Activated effector memory CD4-positive, alpha-beta T cell treated with anti-CD3 and anti-CD28 coated beads, Interleukin-2, amount 50 U/mL, for 16 hours (primary cell): ENCODE data around the gene SCPEP1.
"Not testable (repeated sequence)": the region's sequence is repeated elsewhere in the genome, so short reads cannot be mapped to it uniquely, and the experiment has no call there.

ENCODE experiments used
- DNase-seq: peaks from one replicate; pipeline ENCODE4 v3.0.0-alpha.2; 2020

SCPEP1 gene

DNA sequence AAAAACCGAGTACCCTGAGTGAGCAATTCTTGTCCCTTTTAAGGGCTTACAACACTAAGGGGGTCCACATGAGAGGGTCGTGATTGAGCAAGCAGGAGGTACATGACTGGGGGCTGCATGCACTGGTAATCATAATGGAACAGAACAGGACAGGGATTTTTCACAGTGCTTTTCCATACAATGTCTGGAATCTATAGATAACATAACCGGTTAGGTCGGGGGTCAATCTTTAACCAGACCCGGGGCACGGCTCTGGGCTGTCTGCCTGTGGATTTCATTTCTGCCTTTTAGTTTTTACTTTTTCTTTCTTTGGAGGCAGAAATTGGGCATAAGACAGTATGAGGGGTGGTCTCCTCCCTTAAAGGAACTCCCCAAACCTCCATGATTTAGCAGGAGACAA, 12.2 kb upstream of the SCPEP1 start:
- DNase-seq: not testable (repeated sequence)

DNA sequence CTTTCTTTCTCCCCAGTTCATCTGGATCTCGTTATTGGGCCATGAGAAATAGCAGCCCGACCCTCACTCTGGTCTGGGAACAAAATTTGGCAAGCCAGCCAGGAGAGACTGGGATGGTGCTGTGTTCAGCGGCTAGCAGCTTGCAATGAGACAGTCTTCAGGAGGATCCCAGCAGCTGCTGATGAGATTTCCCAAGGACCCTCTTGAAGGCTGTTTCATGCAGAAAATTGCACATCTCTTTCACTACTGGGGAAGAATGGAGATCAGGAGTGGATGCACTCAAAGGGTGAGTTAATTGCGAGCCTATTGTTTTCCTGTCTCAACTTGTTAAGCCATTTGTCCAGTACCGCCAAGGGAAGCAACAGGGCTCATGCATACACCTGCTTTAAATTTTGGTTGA, 11.6 kb upstream of the SCPEP1 start:
- DNase-seq: no peak

DNA sequence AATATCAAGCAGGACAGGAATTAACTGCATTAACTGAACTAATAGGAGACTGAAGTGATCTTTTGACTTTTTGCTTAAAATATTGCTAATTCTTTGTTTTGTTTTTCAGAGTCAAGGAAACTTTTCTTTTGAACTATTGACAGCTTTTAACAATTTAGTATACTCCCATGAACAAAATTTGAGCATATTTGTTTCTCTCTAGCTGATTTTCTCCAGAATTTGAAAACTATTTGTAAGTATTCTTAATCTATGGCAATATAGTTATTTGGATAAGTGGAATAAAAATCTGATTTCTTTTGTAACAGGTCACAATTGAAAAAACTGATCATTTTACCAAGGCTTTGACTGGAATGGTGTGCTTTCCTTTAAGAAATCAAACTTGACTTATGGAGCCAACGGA, 7.0 kb upstream of the SCPEP1 start:
- no peak for DNase-seq

DNA sequence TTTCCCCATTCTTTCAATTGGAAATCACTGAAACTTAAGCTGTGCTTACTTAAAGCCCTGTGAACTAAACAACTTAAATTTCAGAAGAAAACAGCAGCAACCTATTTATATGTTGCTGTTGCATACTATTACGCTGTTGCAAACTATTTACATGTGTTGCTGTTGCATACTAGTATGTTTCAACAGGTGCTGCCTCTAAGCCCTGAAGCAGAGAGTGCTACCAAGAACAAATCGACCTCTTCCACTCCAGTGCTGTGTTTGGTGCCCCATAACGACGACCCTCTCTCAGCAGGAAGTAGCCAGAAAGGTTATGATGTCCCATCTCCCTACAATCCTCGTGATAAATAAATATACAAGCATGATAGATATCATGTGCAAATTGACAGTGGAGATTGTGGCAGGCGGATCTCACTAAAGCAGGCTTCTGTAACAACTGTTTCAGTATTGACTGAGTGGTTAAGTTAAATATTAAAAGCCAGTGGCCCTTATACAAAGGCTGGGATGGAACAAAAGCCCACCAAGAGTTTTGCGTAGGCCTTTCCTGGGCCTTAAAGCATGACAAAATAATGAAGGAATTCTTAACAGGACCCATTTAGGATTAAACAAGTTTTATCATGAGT, 5.7 kb upstream of the SCPEP1 start:
- no peak for DNase-seq

DNA sequence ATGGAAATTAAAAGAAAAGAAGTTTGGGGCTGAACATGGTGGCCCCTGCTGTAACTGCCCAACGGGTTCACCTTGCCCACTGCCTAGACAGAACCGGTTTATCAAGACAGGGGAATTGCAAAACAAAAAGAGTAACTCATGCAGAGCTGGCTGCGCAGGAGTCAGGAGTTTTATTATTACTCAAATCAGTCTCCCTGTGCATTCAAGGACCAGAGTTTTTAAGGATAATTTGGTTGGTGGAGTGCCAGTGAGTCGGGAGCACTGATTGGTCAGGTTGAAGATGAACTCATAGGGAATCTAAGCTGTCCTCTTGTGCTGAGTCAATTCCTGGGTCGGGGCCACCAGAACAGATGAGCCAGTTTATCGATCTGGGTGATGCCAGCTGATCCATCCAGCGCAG, 4.4 kb upstream of the SCPEP1 start:
- no peak for DNase-seq

DNA sequence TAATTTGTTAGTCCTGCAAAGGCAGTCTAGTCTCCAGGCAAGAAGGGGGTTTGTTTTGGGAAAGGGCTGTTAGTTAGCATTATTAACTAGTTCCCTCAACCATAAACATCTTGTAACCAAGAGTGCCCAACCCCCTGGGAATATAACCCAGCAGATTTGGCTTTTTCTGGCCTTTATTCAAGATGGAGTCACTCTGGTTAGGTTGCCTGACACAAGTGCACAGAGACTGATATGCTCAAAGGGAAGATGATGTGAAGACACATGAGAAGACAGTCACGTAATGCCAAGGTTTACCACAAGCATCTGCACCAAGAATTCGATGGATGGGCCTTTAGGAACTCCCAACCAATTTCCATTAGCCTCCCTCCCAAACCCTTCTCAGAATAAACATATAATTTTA, 3.9 kb upstream of the SCPEP1 start:
- no peak for DNase-seq

DNA sequence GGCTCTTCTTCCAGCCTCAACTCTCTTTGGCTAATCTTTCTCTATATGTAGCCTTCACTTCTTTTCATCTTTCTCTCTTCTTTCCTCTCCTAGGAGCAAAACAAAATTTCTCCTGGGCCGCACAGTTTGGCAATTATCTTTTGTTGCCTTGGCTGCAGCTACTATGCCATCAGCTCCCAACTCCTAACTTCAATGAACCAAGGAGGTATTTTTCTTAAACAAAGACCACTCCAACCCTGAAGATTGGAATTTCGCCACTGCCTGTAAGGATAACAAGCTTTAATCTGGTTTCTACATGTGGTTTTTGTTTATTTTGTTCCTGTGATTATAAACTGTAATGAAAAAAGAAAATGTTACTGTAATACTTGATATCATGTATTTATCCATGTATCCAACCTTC, 2.3 kb upstream of the SCPEP1 start:
- no peak for DNase-seq

DNA sequence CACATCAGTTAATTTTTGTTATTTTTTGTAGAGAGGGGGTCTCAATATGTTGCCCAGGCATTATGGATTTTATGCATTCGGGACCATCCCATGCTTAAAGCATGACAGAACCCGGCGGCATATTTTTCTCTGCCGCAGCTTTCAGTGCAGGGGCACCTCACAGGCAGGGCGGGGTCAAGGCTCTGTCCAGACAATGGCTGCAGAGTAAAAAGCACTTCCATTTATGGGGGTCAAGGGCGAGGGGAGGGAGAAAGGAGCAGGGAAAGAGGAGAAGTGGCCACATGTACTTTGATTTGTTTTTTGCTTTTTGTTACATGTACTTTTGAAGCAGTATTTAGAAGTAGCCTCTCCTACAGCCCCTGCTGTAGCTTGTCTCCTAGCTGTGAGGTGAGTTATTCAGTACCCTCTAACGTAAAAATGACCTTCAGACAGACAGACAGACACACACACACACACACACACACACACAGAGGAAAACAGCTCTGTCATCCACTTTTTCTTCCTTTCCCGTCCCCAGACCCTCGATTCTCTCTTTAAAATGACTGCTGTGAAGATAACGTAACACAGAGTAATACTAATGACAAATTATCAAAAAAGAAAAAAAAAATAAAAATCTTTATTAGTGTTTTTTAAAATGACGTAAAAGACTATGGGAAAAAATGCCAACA, 856 bp upstream of the SCPEP1 start:
- DNase-seq: no peak

DNA sequence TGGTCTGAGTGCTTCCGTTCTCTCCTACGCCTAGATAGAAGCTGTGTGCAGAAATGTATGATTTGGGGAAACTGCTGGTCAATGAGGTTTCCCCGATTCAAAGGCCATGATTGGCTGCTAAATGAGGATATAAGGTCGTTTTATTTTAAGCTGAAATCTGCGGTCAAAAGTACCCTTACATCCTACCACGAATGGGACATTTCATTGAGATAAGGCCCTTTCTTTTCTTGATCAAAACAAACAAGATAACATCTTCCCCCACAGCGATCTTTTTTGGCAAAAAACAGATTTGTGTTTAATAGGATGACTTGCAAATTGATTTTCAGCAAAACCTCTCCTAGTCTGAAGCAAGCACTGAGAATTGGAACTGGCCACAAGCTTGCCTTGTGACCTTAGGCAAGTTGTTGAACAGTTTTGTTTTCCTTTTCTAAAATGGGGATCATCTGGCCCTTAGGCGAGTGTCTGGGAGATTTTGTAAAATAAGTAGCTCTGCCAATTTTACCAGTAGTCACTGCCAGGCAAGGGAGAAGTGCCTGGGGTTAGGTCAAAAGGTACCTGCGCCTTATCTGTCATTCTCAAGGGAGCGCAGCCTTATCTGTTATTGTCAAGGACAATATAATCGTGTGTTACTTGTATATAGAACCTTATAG, 635 bp downstream of the SCPEP1 start:
- DNase-seq: no peak

DNA sequence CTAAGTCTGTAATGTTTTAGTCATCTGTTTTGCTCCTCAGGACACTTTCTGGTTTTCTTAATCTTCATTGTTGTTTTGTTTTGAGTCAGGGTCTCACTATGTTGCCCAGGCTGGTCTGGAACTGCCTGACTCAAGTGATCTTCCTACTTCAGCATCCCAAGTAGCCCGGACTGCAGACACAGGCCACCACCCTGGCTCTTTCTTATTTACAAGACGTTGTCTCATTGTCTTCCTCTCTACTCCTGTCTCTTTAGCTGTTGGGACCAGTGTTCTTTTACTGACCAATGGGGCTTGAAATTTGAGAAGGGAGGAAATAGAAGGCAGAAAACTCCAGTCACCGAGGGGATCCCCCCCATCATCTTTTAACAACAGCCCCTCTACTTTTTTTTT, 1.2 kb downstream of the SCPEP1 start:
- DNase-seq: no peak

DNA sequence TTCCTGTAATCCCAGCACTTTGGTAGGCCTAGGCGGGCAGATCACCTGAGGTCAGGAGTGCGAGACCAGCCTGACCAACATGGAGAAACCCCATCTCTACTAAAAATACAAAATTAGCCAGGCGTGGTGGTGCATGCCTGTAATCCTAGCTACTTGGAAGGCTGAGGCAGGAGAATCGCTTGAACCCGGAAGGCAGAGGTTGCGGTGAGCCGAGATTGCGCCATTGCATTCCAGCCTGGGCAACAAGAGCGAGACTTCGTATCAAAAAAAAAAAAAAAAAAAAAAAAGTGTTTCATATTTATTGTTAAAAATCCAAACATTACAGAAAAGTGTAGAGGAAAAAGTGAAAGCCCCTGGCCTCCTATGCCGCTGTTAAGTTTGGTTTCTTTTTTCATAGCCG, 2.6 kb downstream of the SCPEP1 start:
- not testable (repeated sequence) for DNase-seq

DNA sequence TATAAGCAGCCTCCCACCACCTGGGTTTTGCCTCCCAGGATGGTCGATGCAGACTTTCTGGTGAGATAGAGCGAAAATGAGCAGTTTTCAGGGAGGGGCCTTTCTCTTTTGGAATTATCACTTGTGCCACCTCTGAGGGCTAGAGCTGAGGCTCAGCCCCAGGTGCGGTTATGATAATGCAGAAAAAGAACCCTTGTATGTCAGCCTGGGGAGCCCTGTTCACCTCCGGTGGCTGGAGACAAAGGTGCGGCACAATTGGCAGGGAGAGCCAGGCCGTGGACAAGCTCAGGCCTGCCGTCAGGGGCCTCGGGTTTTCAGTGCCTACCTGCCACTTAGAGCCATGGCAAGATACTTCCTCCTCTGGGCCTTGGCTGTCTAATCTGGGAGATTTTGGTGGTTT, 4.4 kb downstream of the SCPEP1 start:
- no peak for DNase-seq

DNA sequence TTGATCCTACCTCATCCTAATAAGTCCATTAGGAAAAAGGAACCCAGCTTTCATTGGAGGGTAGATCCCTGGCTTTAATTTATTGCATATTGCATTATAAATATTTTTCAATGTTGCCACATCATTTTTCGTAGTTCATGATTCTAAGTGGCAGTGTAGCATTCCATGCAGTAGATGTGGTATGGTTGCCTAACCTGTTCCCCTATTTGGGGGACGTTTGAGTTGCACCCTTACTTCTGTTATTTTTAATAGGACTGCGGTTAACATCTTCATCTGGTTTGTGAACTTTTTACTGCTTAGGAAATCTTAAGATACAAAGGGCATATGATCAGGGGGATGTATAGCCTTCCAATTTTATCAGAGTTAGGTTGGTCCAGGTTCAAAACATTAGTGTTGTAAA, 5.4 kb downstream of the SCPEP1 start:
- DNase-seq: no peak

DNA sequence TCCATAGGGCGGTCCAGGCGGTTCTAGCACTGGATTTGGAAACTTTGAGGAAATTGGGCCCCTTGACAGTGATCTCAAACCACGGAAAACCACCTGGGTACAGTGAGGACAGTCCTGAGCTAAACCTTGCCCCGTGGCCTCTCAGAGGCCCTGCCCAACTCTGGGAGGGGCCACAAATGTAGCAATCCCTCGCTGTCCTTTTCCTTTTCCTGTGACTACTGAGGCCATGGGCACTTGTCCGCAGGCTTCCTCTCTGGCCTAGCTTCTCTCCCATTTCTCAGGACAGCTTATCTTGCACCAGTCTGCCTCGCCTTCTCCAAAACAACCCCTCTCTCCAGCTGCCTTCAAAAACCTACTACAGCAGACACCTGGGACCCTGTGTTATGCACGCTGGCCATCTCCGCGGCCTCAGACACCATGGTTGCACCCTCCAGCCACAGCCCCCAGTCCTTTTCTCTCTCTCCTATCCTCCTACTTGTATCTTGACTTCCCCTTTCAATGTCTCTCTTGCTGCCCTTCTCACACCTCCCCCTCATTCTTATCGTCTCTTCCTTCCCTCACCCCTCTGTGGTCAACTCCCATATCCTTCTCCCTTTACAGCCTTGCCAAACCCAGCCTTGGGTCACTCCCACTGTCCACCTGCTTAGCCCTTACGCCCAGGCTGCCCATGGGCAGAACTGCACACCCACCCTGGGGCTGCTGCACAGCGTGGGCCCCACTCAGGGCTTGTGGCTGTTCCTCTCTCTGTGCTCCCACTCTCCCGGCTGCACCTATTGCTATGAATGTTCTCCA, 7.6 kb downstream of the SCPEP1 start:
- no peak for DNase-seq

DNA sequence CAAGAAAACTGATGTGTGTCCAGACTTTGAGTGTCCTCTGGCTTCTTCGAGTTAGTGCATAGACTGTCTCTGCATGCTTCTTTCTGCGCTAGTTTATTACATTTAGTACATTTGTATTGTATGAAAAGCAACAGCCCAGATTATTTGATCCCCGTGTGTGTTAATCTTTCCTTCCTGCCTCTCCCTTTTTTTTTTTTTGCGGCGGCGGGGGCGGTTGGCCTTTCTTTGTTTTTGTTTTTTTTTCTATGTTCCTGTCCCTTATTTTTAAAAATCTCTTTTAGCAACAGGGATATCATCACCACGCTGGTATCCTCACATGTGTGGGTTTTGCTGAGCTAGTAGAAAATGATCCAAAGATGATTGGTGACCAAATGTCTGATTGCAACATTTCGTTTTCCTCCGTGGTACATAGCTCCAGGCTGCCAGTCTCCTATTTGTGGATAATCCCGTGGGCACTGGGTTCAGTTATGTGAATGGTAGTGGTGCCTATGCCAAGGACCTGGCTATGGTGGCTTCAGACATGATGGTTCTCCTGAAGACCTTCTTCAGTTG, 9.4 kb downstream of the SCPEP1 start:
- DNase-seq: no peak

DNA sequence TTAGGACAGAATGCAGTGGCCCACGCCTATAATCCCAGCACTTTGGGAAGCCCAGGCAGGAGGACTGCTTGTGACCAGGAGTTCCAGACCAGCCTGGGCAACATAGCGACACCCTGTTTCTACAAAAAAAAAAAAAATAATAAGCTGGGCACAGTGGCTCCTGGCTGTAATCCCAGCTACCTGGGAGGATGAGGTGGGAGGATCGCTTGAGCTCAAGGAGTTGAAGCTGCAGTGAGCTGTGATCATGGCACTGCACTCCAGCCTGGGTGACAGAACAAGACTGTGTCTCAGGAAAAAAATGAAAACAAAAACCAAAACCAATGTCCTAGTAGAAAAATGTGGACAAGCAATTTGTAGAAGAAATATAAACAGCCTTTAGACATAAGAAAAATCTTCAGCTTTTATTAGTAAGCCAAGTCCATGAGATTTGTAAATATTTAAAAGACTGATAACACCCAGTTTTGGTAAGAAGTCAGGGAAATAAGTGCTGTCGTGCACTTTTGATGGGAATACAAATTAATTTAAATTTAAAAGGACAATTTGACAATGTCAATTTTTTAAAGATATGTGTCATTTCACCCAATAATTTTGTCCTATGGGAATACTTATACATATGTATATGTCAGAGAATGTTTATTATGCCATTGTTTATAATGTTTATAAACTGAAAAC, 11.1 kb downstream of the SCPEP1 start:
- no peak for DNase-seq

DNA sequence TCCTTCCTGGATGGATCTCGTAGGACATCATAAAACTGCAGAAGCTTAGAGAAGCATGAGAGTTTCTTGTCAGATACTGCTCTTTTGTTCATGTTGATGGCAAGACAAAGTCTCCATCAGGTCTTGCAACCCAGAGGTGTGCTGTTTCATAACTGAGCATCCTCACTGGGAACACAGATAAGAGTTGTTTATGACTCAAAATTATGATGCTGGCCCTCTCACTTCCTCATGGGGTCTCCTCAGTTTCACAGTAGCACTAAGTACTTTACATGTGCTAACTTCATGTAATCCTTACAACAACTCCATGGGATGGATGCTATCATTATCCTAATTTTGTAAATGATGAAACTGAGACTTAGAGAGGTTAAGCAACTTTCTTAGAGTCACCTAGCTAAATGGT, 14.4 kb downstream of the SCPEP1 start:
- no peak for DNase-seq

DNA sequence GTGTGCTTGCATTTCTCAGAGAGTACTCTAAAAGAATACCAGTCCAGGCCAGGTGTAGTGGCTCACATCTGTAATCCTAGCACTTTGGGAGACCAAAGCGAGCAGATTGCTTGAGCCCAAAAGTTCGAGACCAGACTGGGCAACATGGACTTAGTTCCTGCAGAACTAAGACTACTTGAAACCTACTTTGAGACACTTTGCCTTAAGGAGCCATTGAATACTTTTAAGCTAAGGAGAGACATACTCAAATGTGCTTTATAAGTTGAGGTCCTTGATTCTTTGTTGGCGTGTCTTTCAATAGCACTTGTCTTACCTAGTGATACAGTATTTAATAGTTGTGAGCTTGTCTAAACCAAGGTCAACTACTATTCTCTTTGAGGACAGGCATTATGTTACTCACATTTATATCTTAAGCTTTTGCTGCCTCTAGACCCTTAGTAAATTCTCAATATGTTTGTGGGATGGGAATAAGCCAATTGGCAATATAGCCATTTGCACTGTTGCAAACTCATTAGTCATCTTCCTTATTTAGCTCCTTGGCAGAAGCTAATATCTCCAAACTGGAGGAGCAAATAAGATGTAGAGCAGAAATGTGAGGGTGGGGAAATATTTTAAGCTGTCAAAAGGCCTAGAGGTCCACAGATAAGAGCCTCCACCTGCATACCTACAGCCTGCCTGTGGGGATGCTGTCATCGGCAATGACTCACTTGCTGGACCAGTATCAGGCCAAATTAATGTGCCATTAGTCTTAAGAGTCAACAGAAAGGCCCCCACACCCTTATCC, 16.3 kb downstream of the SCPEP1 start:
- DNase-seq: no peak

DNA sequence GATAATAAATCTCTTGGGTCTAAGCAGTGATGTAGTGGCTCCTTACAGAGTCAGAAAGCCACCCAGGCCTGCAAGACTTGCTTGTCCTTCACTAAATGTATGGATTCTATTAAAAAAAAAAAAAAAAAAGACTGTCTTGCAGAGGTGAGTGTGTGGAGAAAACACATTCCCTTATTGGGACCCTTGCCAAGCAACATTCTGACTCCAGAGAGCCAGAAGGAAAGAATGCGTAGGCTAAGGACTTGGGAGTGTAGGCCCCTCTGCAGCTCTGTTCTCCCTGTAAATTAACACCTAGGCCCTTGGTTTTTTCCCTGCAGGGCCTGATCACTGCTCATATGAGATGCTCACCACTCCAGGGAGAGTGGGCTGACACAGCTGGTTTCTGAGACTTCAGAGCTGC, 17.8 kb downstream of the SCPEP1 start:
- DNase-seq: no peak

DNA sequence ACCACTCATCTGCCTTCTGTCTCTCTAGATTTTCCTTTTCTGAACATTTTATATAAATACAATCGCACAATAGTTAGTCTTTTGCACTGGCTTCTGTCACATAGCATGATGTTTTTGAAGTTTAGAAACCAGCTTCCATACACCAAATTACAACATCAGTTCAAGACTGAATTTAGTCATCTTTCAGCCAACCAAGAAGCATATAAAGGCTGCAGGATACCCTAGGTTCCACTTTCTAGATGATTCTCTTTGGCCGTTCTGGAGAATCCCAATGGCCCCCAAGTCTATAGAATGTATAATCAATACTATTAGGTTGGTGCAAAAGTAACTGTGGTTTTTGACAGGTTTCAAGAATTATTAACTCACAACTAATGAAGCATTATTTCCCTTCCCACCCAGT, 19.4 kb downstream of the SCPEP1 start:
- no peak for DNase-seq

DNA sequence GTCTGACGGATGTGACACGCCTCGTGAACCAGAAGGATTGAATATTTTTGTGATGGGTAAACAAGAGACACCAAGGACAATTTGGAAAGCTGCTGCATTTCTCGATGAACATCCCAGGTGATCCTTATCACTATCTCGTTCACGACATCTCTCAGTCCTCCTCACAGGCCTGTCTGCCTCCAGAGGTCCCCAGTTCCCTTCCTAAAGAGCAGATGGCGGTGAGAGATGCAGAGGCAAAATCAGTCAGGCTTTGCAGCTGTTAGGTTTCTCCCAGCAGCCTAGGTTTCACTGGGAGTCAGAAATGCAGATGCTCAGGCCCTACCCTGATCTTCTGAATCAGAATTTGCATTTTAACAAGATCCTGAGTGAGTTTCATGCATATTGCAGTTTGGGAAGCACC, 23.6 kb downstream of the SCPEP1 start:
- no peak for DNase-seq

DNA sequence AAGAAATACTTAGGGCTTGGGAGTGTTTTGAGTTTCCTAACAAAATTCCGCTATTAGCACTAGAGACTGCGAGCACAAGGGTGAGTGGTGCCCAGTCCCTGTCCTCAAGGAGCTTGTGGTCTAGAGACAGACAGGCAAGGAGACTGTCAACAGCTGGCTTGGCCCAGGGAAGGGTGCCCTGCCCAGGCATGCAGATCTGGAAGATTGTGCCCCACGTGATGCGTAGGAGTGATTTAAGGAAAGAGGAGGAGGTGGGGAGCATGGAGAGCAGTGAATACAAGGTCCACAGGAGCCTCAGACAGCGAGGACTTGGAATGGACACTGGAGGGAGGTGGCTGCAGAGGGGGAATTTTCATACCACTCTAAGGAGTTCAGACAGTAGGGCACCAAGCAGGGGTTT, 25.0 kb downstream of the SCPEP1 start:
- no peak for DNase-seq
